ENCODE measurements around the gene UBE2J2. TPM values are rescaled to one million over a fixed set of nuclear protein-coding genes. Genes with fewer than 3 reads are reported as not detected.

Gene UBE2J2
- polyA plus RNA-seq, 4 donors: 47.7 to 57.5 (median 52.6) TPM

Other genes starting within 250 kb of the UBE2J2 start
- gene RNF223, start 199.5 kb downstream of the UBE2J2 start, polyA plus RNA-seq (ENCODE audit: insufficient read length in 4 of 4): under 1 TPM; 0.14 to 0.88 (median 0.37) TPM
- 10 to 100 TPM in 1 of 4 donors, 1 to 10 TPM in 3; 7.9 to 14.8 (median 9.5) TPM for gene C1orf159, start 157.8 kb downstream of the UBE2J2 start, polyA plus RNA-seq (ENCODE audit: insufficient read length in 4 of 4)
- gene TTLL10, start 100.0 kb downstream of the UBE2J2 start, polyA plus RNA-seq (ENCODE audit: insufficient read length in 4 of 4): under 1 TPM; 0.33 to 0.83 (median 0.63) TPM
- gene TNFRSF18, start 67.3 kb downstream of the UBE2J2 start, polyA plus RNA-seq (ENCODE audit: insufficient read length in 4 of 4): 1 to 10 TPM in 1 of 4 donors, under 1 TPM in 2, not detected in 1; 0.29 to 1.1 (median 0.67) TPM
- gene TNFRSF4, start 59.7 kb downstream of the UBE2J2 start, polyA plus RNA-seq (ENCODE audit: insufficient read length in 4 of 4): 1 to 10 TPM; 1.6 to 2.5 (median 2.2) TPM
- gene SDF4, start 41.9 kb downstream of the UBE2J2 start, polyA plus RNA-seq (ENCODE audit: insufficient read length in 4 of 4): 100 to 1,000 TPM; 115 to 137 (median 133) TPM
- 10 to 100 TPM; 18.0 to 28.4 (median 20.6) TPM for gene B3GALT6, start 41.6 kb downstream of the UBE2J2 start, polyA plus RNA-seq (ENCODE audit: insufficient read length in 4 of 4)
- 10 to 100 TPM in 2 of 4 donors, 1 to 10 TPM in 2; 9.0 to 20.6 (median 9.9) TPM for gene C1QTNF12, start 27.1 kb downstream of the UBE2J2 start, polyA plus RNA-seq (ENCODE audit: insufficient read length in 4 of 4)
- gene SCNN1D, start 6.6 kb upstream of the UBE2J2 start, polyA plus RNA-seq (ENCODE audit: insufficient read length in 4 of 4): 1 to 10 TPM; 4.2 to 8.5 (median 4.9) TPM
- gene ACAP3, start 34.1 kb upstream of the UBE2J2 start, polyA plus RNA-seq (ENCODE audit: insufficient read length in 4 of 4): 10 to 100 TPM; 21.7 to 38.7 (median 24.4) TPM
- gene PUSL1, start 34.7 kb upstream of the UBE2J2 start, polyA plus RNA-seq (ENCODE audit: insufficient read length in 4 of 4): 10 to 100 TPM in 1 of 4 donors, 1 to 10 TPM in 3; 6.5 to 12.2 (median 7.2) TPM
- gene INTS11, start 50.8 kb upstream of the UBE2J2 start, polyA plus RNA-seq (ENCODE audit: insufficient read length in 4 of 4): 100 to 1,000 TPM; 104 to 117 (median 110) TPM
- 10 to 100 TPM; 11.6 to 20.7 (median 14.5) TPM for gene CPTP, start 50.9 kb upstream of the UBE2J2 start, polyA plus RNA-seq (ENCODE audit: insufficient read length in 4 of 4)
- gene TAS1R3, start 57.4 kb upstream of the UBE2J2 start, polyA plus RNA-seq (ENCODE audit: insufficient read length in 4 of 4): under 1 TPM; 0.22 to 0.56 (median 0.33) TPM
- 10 to 100 TPM; 27.0 to 56.4 (median 28.5) TPM for gene DVL1, start 75.6 kb upstream of the UBE2J2 start, polyA plus RNA-seq (ENCODE audit: insufficient read length in 4 of 4)
- 100 to 1,000 TPM; 177 to 242 (median 190) TPM for gene MXRA8, start 84.7 kb upstream of the UBE2J2 start, polyA plus RNA-seq (ENCODE audit: insufficient read length in 4 of 4)
- gene AURKAIP1, start 101.4 kb upstream of the UBE2J2 start, polyA plus RNA-seq (ENCODE audit: insufficient read length in 4 of 4): 100 to 1,000 TPM in 1 of 4 donors, 10 to 100 TPM in 3; 63.0 to 110 (median 64.3) TPM
- 100 to 1,000 TPM; 232 to 273 (median 238) TPM for gene CCNL2, start 125.5 kb upstream of the UBE2J2 start, polyA plus RNA-seq (ENCODE audit: insufficient read length in 4 of 4)
- 100 to 1,000 TPM; 110 to 137 (median 115) TPM for gene MRPL20, start 133.4 kb upstream of the UBE2J2 start, polyA plus RNA-seq (ENCODE audit: insufficient read length in 4 of 4)
- gene ANKRD65, start 147.4 kb upstream of the UBE2J2 start, polyA plus RNA-seq (ENCODE audit: insufficient read length in 4 of 4): 10 to 100 TPM in 2 of 4 donors, 1 to 10 TPM in 2; 6.6 to 19.9 (median 11.9) TPM
- 10 to 100 TPM; 53.9 to 92.3 (median 63.1) TPM for gene VWA1, start 161.8 kb upstream of the UBE2J2 start, polyA plus RNA-seq (ENCODE audit: insufficient read length in 4 of 4)
- 1 to 10 TPM; 1.4 to 3.1 (median 3.1) TPM for gene ATAD3C, start 175.8 kb upstream of the UBE2J2 start, polyA plus RNA-seq (ENCODE audit: insufficient read length in 4 of 4)
- gene ATAD3B, start 197.9 kb upstream of the UBE2J2 start, polyA plus RNA-seq (ENCODE audit: insufficient read length in 4 of 4): 10 to 100 TPM in 2 of 4 donors, 1 to 10 TPM in 2; 9.1 to 15.9 (median 12.4) TPM
- gene ATAD3A, start 238.3 kb upstream of the UBE2J2 start, polyA plus RNA-seq (ENCODE audit: insufficient read length in 4 of 4): 10 to 100 TPM; 20.2 to 25.6 (median 21.4) TPM

Data from right renal pelvis (tissue), 4 donors.